Osteoblast (primary cell): ENCODE measurements around the gene CORIN. TPM values are rescaled to one million over a fixed set of nuclear protein-coding genes. Genes with fewer than 3 reads are reported as not detected.

Experiments
- DNase-seq: peaks from one replicate; pipeline ENCODE4 v3.0.0; 2011; ENCODE audit warnings: low spot score, mixed read lengths; ENCODE audit not compliant: insufficient read length; ENCODE audit errors: missing footprints
- H2AFZ ChIP-seq: 2 replicates; pipeline ENCODE4 v1.6.0; 2011; ENCODE audit warnings: mild to moderate bottlenecking, low read length
- H3K27ac ChIP-seq: 2 replicates; pipeline ENCODE4 v1.5.1; 2011; ENCODE audit warnings: mild to moderate bottlenecking, low read depth, low read length, moderate library complexity
- H3K27me3 ChIP-seq: 2 replicates; pipeline ENCODE4 v1.6.0; 2012; ENCODE audit warnings: mild to moderate bottlenecking, control low read depth, inconsistent platforms, low read length, moderate library complexity; ENCODE audit not compliant: insufficient read depth
- H3K36me3 ChIP-seq: 2 replicates; pipeline ENCODE4 v1.5.1; 2011; ENCODE audit warnings: mild to moderate bottlenecking, low read length, control low read depth, moderate library complexity; ENCODE audit not compliant: insufficient read depth
- H3K4me1 ChIP-seq: 2 replicates; pipeline ENCODE4 v1.5.1; 2011; ENCODE audit warnings: mild to moderate bottlenecking, low read length, control low read depth, moderate library complexity; ENCODE audit not compliant: insufficient read depth
- H3K4me2 ChIP-seq: 2 replicates; pipeline ENCODE4 v1.6.0; 2011; ENCODE audit warnings: mild to moderate bottlenecking, low read length; ENCODE audit not compliant: insufficient read depth
- H3K4me3 ChIP-seq: fragments of 200-600 bp; sonication (generic); 3 replicates; pipeline ENCODE4 v1.5.1; 2012; ENCODE audit warnings: mild to moderate bottlenecking, low read length, inconsistent platforms; ENCODE audit not compliant: insufficient read depth
- H3K79me2 ChIP-seq: 2 replicates; pipeline ENCODE4 v1.6.0; 2012; ENCODE audit warnings: mild to moderate bottlenecking, low read length, control low read depth, inconsistent platforms; ENCODE audit not compliant: insufficient read depth
- H3K9me3 ChIP-seq: 2 replicates; pipeline ENCODE4 v1.5.1; 2011; ENCODE audit warnings: low read depth, low read length, control low read depth
- H4K20me1 ChIP-seq: 2 replicates; pipeline ENCODE4 v1.6.0; 2012; ENCODE audit warnings: mild to moderate bottlenecking, low read length, control low read depth; ENCODE audit not compliant: insufficient read depth
- CTCF ChIP-seq: IDR thresholded peaks from 2 replicates; pipeline ENCODE4 v1.5.1; 2011; ENCODE audit warnings: mild to moderate bottlenecking, low read depth, low read length, moderate library complexity; ENCODE audit errors: extremely low read depth
- total RNA-seq: library from RNA; depleted of rRNA; stranded (reverse); fragments of >200 nt; gene quantifications from 2 replicates; pipeline ENCODE4 v1.2.3, GENCODE V29; 2012

The CORIN gene
- total RNA-seq, 1 donor = 0.36 TPM

DNA sequence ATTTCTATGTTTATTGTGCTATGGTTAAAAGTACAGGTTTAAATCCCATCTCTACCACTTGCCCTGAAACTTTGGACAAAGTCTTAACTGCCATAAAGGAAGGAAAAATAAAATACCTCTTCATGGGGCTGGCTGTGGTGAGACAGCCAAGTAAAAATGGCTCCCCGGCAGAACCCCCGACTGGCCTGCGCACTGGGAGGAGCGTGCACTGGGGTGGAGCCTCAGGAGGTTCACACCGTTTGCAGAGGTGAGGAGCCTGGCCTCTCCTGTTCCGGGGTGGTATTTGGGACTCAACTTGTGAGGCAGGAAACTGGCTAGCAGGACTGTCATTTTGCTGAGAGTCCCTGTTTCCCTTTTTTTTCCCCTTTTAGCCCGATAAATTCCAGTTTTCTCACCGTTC lies 47.8 kb downstream of the CORIN start:
- H3K27ac ChIP-seq = no peak overlapping the region
- no peaks in the 10 kb centered on the region for H3K4me1 ChIP-seq
- DNase-seq = no peak
- H3K9me3 ChIP-seq = no peaks in the 10 kb centered on the region
- no peak overlapping the region for H2AFZ ChIP-seq
- H3K36me3 ChIP-seq = no peaks in the 10 kb centered on the region
- H3K4me2 ChIP-seq = no peak overlapping the region
- peaks cover 10% of the 10 kb centered on the region for H3K27me3 ChIP-seq
- H4K20me1 ChIP-seq = no peaks in the 10 kb centered on the region
- no peaks in the 10 kb centered on the region for H3K79me2 ChIP-seq
- no peak overlapping the region for H3K4me3 ChIP-seq
- TF ChIP-seq CTCF = no peak

DNA sequence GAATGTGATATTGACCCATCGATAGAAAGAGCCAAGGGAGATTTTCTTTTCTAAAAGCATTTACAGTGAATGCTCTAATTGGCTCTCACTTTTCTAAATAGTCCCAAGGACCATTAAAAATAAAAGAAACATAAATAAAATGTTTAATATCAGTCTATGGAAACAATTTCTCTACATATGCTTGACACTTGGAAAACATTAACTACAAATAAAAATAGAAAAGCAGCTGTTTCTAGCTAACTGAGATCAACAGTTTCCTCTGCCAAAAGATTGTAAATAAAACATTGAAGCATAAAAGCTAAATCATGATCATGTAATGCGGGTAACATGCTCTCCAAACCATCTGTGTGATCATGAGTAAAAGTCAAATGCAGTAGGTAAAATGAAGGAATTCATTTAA lies 49.7 kb downstream of the CORIN start:
- Histone ChIP-seq H3K9me3 (no peaks in the 10 kb centered on the region), H3K4me1 (no peaks in the 10 kb centered on the region), H2AFZ (no peak overlapping the region), H3K79me2 (no peaks in the 10 kb centered on the region), H3K27me3 (peaks cover 3% of the 10 kb centered on the region), H3K4me2 (no peak overlapping the region), H3K36me3 (no peaks in the 10 kb centered on the region), H3K4me3 (no peak overlapping the region), H4K20me1 (no peaks in the 10 kb centered on the region), H3K27ac (no peak overlapping the region)
- no peak for TF ChIP-seq CTCF
- no peak for DNase-seq

GRCh38 chr4:47786958-47787370 lies 50.9 kb downstream of the CORIN start:
- no peaks in the 10 kb centered on the region for H4K20me1 ChIP-seq
- H3K4me1 ChIP-seq = no peaks in the 10 kb centered on the region
- H3K4me2 ChIP-seq = no peak overlapping the region
- no peaks in the 10 kb centered on the region for H3K79me2 ChIP-seq
- no peak overlapping the region for H2AFZ ChIP-seq
- no peaks in the 10 kb centered on the region for H3K9me3 ChIP-seq
- no peak overlapping the region for H3K27ac ChIP-seq
- no peak overlapping the region for H3K4me3 ChIP-seq
- H3K27me3 ChIP-seq = peaks cover 3% of the 10 kb centered on the region
- H3K36me3 ChIP-seq = no peaks in the 10 kb centered on the region
- no peak for TF ChIP-seq CTCF
- no peak for DNase-seq

DNA sequence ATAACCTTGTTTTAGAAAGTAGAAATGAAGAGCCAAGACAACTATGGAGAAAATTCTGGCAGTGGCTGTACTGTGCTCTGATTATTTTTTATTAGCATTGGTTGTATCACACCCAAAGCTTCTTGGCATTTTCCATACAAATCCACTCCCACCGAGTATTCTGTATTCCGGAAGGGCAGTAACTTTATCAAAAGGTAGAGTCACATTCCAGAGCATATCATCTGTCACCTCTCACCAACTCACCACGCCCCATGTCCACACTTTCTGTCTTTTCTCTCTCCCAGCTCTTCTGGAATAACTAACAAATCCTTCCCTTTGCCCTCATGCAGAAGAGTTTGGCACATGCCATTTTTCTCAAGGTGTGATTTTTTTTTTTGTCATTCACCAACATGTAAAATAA lies 52.7 kb downstream of the CORIN start:
- no peak overlapping the region for H3K4me2 ChIP-seq
- no peak overlapping the region for H3K27ac ChIP-seq
- H3K9me3 ChIP-seq = no peaks in the 10 kb centered on the region
- no peak for TF ChIP-seq CTCF
- no peaks in the 10 kb centered on the region for H3K79me2 ChIP-seq
- DNase-seq = peak; percentile 29
- no peaks in the 10 kb centered on the region for H4K20me1 ChIP-seq
- H3K27me3 ChIP-seq = peaks cover 3% of the 10 kb centered on the region
- H2AFZ ChIP-seq = no peak overlapping the region
- H3K4me1 ChIP-seq = no peaks in the 10 kb centered on the region
- no peak overlapping the region for H3K4me3 ChIP-seq
- H3K36me3 ChIP-seq = no peaks in the 10 kb centered on the region
